Colonic mucosa (tissue), 4 donors: Measurements from ENCODE around the gene SMPD3. TPM values are rescaled to one million over a fixed set of nuclear protein-coding genes. Genes with fewer than 3 reads are reported as not detected.

Experiments
- DNase-seq: peaks from one replicate; pipeline ENCODE4 v3.0.0-alpha.2; 2020
- H3K27ac ChIP-seq: fragments of 200-600 bp; one replicate; pipeline ENCODE4 v1.8.0; 2021
- H3K27me3 ChIP-seq: fragments of 200-600 bp; one replicate; pipeline ENCODE4 v1.8.0; 2021
- H3K36me3 ChIP-seq: fragments of 200-600 bp; one replicate; pipeline ENCODE4 v1.8.0; 2021
- H3K4me1 ChIP-seq: fragments of 200-600 bp; one replicate; pipeline ENCODE4 v1.8.0; 2021; ENCODE audit warnings: mild to moderate bottlenecking
- H3K4me3 ChIP-seq: fragments of 200-600 bp; one replicate; pipeline ENCODE4 v1.8.0; 2021
- H3K9ac ChIP-seq, 2 donors: one replicate each; pipeline ENCODE4 v1.7.0; 2013; ENCODE audit warnings: control low read depth in 2 of 2, low read depth in 2 of 2, low read length in 2 of 2
- H3K9me3 ChIP-seq: fragments of 200-600 bp; one replicate; pipeline ENCODE4 v1.8.0; 2021
- CTCF ChIP-seq: fragments of 200-600 bp; IDR thresholded peaks from one replicate; pipeline ENCODE4 v1.8.0; 2022; ENCODE audit warnings: antibody characterized with exemption, mild to moderate bottlenecking
- intact Hi-C: fragments of 100-400 bp; cut with DNase I; formaldehyde crosslinking; loops from one replicate; pipeline ENCODE4 v1.14.1; 2022
- total RNA-seq, 2 donors: library from RNA; stranded (reverse); fragmentation: NEBNext Ultra II Directional in 1 of 2; extraction: Animal tissue kit (Norgen Biotek cat#: 25700) in 1 of 2; gene quantifications; one replicate each; pipeline ENCODE4 v1.2.1, GENCODE V29; 2021
- donor health status: healthy.
- donor health status: DM: no; HTN: no; CAD: no.
- donor health status: DM: no; HTN: no; CAD: no.

SMPD3 gene
- total RNA-seq, 2 donors from 2014 or later: 71.1 to 76.5 TPM

- H3K4me1 ChIP-seq: peaks cover 7% of the 10 kb centered on the region
- H3K9me3 ChIP-seq: no peaks in the 10 kb centered on the region
- no peak overlapping the region for H3K4me3 ChIP-seq
- H3K9ac ChIP-seq: peak overlapping the region in 1 of 2 donors; percentile 19
- peak overlapping the region; percentile 65 for H3K27ac ChIP-seq
- H3K36me3 ChIP-seq: no peaks in the 10 kb centered on the region
- peak; percentile 42 for DNase-seq
- H3K27me3 ChIP-seq: no peaks in the 10 kb centered on the region
- intact Hi-C loops: no loop called here
- TF ChIP-seq CTCF: no peak
These were observed 22.3 kb upstream of the SMPD3 start for GRCh38 chr16:68470461-68471150.

GRCh38 chr16:68469796-68470460, 21.6 kb upstream of the SMPD3 start:
- intact Hi-C loops: no loop called here
- no peaks in the 10 kb centered on the region for H3K27me3 ChIP-seq
- no peaks in the 10 kb centered on the region for H3K36me3 ChIP-seq
- H3K27ac ChIP-seq: peak overlapping the region; percentile 65
- H3K9ac ChIP-seq: no peak overlapping the region
- no peak for TF ChIP-seq CTCF
- H3K4me3 ChIP-seq: no peak overlapping the region
- peaks cover 7% of the 10 kb centered on the region for H3K4me1 ChIP-seq
- no peak for DNase-seq
- no peaks in the 10 kb centered on the region for H3K9me3 ChIP-seq

GRCh38 chr16:68468842-68469241, 20.5 kb upstream of the SMPD3 start:
- Histone ChIP-seq H3K4me1 (peaks cover 7% of the 10 kb centered on the region), H3K9me3 (no peaks in the 10 kb centered on the region), H3K36me3 (no peaks in the 10 kb centered on the region), H3K9ac (no peak overlapping the region), H3K27ac (no peak overlapping the region), H3K27me3 (no peaks in the 10 kb centered on the region), H3K4me3 (no peak overlapping the region)
- TF ChIP-seq CTCF: no peak
- no peak for DNase-seq
- intact Hi-C loops: no loop called here

GRCh38 chr16:68466174-68466573, 17.9 kb upstream of the SMPD3 start:
- no peak for TF ChIP-seq CTCF
- Histone ChIP-seq H3K27ac (no peak overlapping the region), H3K9ac (no peak overlapping the region), H3K9me3 (no peaks in the 10 kb centered on the region), H3K36me3 (no peaks in the 10 kb centered on the region), H3K4me1 (peaks cover 7% of the 10 kb centered on the region), H3K27me3 (no peaks in the 10 kb centered on the region), H3K4me3 (no peak overlapping the region)
- no peak for DNase-seq
- intact Hi-C loops: no loop called here

- Histone ChIP-seq H3K4me3 (no peak overlapping the region), H3K9ac (no peak overlapping the region), H3K36me3 (no peaks in the 10 kb centered on the region), H3K9me3 (no peaks in the 10 kb centered on the region), H3K4me1 (no peaks in the 10 kb centered on the region), H3K27ac (no peak overlapping the region), H3K27me3 (no peaks in the 10 kb centered on the region)
- no peak for TF ChIP-seq CTCF
- intact Hi-C loops: no loop called here
- no peak for DNase-seq
These were observed 15.6 kb upstream of the SMPD3 start for GRCh38 chr16:68463904-68464303.
